Stimulated activated CD8-positive, alpha-beta memory T cell treated with anti-CD3 and anti-CD28 coated beads, Interleukin-15, amount 100 ng/mL, for 24 hours (primary cell): Measurements from ENCODE around the gene CAST.
A peak's percentile ranks its signal among the peaks of the same experiment; 100 is the strongest.

Experiments
- DNase-seq: peaks from one replicate; pipeline ENCODE4 v3.0.0-alpha.2; 2020; ENCODE audit warnings: low read depth

The CAST gene

DNA sequence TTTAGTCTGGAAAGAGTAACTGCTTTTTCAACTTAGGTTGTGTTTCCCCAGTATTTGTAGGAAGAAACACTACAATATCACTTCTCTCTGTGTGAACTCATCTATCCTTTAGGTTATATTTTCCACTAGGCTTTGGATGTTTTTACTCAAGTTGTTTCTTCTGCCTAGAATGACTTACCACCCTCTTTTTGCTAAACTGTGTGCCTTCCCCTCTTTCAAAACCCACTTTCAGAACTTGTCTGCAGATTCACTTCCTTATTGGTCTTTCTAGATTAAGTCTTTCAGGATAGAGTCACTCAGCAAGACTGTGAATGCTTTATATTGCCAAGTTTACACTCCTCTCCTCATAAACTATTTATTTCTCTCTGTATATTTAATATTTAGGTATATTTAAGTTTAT, 14.2 kb upstream of the CAST start:
- DNase-seq, result no peak

DNA sequence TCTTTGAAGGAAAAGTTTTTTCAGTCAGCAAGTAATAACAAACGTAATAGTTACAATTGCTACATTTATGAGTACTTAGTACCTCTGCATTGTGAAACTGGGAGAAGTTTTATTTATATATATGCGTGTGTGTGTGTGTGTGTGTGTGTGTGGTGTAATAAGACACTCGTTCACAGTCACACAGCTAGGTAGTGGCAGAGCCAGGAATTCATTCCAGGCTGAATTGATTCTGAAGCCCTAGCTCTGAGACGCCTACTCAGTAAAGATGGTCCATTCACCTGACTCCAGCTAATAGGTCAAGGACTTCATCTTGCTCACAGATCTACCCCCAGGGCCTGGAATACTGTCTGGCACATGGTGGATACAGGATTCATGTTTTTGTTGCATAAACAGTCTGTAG, 13.6 kb upstream of the CAST start:
- DNase-seq, result no peak

DNA sequence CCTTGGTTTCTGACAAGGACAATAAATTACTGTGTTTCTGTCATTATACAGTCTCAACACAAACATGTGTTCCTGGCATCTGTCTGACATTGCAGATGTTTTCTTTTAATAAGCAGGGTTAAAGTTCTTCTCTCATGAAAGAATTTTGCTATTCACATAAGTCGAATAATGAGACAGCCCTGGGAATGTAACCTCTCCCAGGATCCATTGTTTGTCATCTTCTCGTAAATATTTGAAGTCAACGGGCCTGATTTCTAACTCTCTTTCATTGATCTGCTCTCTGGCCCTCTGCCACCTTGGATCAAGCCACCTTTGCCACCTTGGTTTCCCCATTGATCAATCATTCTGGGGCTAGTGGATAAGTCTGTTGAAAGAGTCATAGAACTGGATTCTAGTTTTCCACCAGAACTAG, 12.9 kb upstream of the CAST start:
- DNase-seq, result no peak

DNA sequence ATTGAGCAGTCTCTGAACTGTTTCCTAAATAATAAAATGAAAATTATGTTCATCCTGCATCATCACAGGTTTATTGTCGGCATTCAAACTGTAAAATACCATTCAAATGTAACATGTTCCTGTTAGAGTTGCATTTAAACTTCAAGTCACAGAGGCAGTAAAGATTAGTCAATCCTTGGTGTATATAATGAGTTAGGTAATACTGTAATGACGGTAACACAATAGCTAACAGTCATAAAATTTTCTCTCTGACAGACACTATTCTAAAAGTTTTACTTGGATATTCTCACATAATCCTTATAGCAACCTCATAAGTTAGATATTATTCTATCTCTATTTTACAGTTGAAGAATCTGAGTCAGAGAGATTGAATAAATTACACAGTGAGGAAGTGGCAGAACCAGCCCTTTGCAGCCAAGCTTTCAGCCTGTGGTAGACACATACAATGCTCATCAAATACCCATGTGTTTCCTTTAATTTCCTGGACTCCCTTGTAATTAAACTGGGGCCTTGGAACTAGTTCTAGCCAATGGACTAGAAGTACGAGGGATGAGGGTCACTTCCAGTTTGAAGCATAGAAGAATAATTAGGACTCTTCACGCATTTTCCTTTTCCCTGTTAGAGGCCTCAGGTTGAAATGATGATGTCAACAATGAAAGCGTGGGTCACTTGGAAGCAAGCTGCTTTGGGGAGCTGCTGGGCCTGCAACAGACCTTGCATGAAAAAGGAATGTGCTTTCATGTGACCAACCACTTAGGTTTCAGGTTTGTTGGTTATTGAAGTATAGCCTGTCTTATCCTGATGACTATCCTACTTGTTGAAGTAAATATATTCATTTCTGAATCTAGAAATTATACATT, 12.3 kb upstream of the CAST start:
- no peak for DNase-seq

DNA sequence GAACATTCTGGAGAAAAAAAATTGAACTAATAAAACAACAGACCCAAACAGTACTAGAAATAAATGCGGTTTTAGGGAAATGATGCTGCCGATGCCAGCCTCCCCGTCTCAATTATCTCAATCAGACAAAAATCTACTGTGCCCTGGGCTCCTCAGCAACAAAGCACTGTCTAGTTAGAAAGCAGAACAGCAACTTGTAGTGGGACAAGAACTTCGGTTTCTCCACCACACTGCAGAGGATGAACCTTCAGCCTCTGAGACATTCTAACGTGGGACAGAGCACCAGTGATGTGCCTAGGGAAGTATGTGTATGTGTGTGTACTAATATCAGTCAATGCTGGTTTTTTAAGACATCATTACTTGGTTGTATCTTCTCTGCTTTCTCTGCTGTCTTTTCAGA, 11.1 kb upstream of the CAST start:
- DNase-seq, result no peak

DNA sequence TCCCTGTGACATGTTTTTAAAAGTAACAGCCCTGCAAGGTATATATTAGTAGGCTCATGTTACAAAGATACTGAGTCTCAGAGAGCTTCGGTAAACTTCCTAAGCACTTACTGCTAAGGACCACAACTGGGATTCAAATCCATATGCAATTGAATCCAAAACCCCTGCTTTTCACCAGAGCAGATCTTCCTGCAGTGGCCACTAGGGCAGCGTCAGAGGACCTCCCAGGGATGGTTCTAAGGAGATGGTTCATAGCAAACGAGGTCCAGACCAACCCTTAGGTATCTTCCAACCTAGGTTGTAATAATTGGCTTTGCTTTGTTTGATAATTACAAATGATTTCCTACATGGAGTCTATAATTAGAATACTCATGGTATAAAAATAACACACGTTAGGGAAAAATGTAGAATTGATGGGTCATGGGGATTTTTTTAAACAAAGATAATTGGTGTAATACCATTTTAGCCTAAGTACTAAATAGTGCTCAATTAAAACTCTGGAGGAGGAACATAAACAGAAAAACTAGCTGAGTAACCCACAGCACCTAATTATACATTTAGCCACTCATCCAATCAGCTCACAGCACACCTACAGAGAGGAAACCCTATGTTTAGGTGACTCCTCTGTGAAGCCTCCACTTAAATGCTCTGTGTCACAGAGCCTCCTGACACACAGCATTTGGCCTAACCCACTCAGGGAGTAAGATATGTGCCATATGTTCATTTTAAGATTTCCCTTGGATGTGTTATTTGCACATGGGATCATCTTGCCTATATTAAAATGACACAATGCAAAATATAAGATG, 10.0 kb upstream of the CAST start:
- DNase-seq, result no peak

DNA sequence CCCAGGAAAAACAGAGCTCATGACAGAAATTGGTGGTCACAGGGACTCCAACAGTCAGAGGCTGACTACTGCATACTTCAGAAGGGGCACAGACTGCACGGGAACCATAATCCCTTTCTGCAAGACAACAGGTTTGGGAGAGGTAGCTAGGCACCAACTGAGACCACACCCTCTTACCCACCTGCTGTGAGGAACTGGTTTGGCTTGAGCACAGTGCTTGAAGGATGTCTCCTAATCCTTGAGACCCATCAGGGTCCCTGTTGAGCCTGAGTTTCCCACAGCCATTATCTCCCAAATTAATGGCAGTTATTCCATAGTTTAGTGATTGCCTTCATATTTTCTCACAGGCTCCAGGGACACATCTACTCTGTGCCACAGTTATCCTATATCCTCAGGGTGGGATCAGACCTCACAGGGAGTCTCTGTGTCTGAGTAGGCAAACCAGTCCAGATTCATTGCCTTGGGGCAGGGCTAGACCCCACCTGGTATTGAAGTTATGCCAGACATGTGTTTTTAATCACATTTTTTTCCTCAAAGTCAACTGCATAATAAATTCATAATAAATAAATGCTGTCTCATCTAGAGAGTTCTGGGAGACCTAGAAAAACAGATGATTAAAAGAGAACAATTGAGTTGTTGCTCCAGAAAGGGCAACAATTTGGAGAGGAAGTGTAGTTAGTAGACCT, 9.3 kb upstream of the CAST start:
- DNase-seq, result no peak

DNA sequence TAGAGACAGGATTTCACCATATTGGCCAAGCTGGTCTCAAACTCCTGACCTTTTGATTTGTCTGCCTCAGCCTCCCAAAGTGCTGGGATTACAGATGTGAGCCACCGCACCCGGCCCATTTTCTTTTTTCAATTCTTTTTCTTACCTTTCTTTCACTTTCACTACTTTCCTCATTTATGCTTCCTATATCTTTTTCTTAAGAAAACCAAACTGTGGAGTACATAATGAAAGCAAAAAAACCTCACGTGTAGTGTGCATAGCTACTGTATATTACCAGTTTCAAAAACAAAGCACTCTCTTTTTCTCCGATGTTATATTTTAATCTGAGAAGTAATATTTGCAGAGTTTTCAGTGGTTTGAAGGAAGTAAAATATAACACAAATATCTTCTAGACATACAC, 8.0 kb upstream of the CAST start:
- no peak for DNase-seq

DNA sequence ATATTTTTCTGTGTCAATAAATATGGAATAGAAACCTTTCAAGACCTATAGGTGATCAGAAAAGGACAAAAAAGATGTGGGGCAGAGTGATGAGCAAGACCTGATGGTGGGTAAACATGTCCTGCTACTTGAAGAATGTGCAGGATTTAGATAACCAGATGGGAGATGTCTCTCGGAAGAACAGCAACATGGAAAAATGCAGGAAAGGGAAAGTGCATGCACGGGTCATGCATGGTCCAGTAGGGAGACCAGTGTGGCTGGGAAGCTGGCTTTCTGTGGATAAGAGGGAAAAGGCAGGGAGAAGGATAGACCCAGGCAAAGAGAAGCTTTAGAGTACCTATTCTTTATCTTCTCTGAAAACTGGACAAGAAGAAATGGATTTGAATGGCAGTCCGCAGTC, 7.1 kb upstream of the CAST start:
- no peak for DNase-seq

DNA sequence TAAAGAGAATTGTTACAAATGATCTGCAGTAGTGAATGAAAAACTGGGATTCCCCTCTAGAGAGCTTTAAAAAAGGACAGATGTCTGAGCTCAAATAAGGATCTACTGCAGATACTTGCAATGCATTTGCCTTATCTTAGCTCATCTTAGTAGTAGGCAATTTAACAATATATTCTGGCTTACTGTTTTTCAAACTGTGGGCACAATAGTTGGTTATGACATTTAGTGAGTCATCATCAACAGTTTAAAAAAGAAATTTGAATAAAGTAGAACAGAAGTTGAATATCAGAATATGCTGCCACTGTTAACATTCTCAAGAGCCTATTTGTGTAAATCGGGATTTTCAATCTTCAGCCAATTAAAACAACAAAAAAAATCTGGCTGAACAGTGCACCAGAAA, 6.7 kb upstream of the CAST start:
- DNase-seq, result no peak

DNA sequence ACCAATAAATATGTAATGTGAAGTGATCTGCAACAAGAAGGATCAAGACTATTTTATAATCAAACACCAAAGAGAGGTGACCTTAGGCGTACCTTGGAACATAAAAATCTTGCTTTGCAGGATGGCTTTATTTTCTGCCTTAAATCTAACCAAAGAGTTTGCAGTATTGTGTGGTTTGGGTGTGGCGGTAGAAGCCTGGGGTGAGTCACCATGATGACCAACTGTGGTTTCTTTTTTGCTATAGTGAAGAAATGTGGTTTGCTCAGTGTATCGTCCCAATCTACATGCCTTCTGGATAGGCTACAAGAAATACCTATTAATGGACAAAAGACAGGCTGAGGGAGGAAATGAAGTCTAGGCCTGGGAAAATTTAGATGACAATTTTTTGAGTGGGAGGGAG, 5.1 kb upstream of the CAST start:
- DNase-seq, result no peak

DNA sequence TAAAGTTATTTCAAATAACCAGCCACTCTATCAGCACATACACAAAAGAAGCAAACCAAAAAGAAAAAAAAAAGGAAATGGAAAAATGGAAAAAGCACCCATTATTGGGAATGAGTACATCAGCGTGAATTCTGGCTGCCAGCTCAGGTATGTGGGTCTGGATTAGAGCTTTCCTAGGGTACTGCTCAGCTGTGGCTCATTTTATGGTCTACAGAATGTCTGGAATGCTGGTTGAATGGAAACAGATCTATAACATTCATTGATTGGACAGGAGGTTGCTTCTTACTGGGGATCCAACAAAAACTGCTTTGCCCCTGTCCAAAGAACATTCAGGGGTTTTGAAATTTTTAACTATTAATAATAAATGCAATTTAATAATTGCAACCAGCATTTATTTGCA, 3.9 kb upstream of the CAST start:
- DNase-seq, result no peak

DNA sequence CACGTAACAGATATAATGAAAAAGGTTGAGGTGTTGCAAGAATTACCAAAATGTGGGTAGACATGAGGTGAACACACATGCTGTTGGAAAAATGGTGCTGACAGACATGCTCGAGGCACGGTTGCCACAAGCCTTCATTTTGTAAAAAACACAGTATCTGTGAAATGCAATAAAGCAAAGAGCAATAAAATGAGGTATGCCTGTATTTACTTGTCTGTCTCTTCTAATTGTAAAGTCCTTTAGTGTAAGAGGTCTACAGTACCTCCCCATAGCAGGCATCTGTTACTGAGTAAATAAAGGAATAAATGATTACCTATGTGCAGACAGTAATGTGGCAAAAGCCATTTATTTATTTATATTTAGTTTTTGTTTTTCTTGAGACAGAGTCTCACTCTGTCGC, 3.0 kb upstream of the CAST start:
- no peak for DNase-seq

DNA sequence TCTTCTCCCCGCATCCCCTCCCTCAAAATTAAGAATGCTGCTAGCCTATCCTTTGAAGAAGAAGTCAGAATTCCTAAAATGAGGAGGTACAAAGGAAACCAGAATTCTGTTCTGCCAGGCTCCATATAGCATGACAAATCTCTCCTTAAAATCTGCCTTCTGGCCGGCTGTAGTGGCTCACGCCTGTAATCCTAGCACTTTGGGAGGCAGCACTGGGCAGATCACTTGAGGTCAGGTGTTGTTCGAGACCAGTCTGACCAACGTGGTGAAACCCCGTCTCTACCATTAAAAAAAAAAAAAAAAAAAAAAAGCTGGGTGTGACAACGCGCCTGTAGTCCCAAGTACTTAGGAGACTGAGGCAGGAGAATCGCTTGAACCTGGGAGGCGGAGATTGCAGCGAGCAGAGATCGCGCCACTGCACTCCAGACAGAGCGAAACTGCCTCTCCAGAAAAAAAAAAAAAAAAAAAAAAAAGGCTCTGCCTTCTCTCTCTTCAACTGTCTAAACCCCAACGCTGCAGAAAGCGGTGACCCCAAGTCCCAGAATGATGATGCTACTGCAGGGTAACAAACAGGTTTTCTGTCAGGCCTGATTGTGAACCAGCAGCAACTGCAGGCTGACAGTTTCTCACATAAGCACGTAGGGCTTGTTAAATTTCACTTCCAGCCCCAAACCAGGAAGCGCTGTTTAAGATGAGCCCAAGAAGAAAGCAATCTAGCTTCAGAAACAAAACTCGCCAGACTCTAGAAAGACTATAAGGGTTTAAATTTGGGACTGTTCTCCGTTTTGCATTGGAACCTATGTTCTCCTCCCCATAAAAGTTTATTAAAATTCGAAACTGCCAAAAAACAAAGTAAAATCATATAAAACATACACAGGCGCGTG, 963 bp upstream of the CAST start:
- DNase-seq, result no peak

DNA sequence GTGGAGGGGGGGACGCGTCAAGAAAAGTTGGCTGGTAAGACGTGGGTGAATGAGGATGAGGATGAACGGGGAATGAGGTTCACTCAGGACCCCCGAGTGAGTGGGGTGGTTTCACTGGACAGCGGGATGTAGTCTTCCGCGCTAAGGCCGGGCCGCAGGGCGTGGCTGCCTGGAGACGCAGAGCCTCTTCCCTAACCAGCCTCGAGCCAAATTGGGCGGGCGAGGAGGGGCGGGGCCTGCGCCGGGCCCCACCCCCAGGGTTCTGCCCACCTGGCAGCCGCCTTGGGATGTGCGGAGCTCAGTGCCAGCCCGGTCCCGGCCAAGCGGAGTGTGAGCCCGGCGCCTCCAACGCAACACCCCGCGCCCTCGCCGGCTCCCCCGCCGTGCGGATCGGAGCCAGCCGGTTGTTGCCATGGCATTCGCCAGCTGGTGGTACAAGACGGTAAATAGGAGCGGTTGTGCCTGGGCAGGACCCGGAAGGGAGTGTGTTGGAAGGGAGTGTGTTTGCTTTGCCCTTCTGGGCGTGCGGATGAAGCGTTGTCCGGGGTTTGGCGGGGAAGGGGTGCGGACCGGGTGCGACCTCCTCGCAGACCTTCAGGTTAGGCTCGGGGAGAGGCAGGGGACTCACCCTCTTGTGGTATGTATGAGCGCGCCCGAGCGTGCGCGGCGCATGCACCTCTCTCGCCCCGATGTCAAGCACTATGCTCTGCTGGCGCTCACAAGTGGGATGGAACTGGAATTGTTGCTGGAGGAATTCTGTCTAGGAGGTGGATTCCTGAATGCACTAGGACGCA, 746 bp downstream of the CAST start:
- DNase-seq, result peak; percentile 70

DNA sequence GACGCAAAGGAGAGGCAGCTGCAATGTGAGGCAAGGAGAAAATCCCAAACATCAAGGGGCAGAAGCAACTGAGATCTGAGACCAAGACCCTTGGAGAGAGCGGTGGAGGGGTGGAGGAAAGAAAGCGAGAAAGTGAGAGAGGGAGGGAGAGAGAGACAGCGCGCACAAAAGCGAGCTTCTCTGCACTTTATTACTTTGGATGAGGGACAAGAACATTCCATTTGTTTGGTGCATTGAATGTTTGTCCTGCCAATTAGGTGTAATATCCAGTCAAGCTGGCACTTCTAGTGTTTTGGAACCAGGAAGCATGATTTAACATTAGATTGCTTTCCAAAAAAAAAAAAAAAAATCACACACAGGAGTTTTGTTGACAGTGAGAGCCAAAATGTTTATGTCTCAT, 1.4 kb downstream of the CAST start:
- no peak for DNase-seq

DNA sequence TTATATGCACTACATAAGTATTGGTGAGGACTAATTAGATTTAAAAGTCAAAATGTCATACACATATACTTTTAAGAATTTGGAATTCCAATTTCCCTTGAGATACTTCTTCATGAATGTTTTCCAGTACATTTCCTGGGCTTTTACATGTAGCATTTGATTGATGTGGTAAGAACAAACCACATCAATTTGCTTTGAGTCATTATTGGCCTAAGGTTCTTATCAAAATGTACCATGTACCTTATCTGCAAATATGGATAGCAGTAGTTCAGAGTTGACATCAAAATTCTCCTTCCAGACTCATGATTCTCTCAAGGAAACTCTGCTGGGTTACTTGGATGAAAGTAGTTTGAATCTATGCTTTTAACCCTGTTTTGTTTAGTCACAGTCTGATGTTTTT, 2.5 kb downstream of the CAST start:
- DNase-seq, result no peak

DNA sequence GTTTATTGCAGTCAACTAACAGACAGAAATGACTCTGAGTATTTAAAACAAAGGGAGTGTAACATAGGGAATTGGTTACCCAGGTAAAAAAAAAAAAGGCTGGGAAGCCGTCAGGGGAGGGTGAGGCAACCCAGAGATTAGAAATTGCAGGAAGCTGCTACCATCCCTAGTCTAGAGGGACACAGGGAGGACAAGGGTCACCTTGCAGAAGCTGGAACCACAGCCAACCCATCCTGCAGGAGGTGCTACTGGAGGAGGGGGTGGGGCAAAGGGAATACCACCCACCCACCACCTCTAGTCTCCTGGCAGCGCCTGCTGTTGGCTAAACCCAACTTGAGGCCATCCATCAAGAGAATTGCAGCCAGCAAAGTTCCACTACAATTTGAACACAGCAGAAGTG, 6.5 kb downstream of the CAST start:
- DNase-seq, result no peak

DNA sequence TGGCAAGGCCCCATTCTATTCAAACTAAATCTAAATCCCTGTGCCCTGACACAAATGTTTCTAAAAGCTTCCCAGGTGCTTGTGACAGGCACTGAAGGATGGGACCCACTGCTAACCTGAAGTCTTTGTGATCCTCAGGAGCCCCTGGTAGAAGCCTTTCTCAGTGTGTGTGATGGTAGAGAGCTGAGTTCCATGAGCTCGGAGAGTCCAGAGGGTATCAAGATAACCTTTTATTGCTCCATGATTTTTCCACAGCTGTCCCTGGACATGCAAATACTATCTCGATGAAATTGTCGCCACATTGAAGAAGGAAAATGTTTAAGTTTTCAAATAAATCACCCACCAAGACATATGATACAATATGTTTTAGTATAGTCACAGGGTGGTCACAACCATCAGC, 7.7 kb downstream of the CAST start:
- DNase-seq, result no peak

DNA sequence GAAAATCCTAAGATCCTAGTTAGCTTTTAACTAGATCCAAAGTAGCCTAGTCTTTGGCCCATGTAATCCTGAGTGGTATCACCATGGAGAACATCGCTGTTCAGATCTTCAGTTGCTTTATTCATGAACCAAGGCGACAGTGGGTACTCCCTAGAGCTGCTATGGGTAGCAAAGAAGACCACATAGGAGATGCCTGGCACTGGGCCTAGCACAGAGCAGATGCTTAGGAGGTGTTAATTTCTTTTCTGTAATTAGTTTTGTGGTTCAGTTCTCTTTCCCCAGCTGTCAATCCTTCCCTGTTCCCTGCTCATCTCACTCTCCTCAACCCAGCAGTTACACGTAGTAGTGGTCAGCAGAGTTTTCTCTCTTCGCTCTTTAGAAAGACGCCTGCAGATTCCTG, 9.3 kb downstream of the CAST start:
- no peak for DNase-seq

DNA sequence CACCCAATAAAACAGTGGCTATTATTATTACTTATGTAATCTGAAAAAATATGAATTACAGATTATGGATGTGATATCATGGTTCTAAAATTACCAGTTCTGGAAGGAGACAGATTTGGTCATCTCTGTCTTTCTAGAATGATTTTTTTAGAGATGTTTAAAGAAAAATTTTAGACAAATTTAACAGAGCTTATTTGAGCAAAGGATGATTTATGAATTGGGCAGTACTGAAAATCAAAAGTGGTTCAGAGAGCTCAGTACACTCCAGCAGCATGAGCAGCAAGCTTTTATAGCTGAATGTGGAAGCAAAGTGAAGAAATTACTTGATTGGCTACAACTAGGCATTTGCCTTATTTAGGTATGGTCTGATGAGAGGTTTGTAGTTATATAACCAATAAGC, 11.0 kb downstream of the CAST start:
- no peak for DNase-seq
